ENCODE data around the gene C1orf146. TPM values are rescaled to one million over a fixed set of nuclear protein-coding genes. Genes with fewer than 3 reads are reported as not detected.
"Not testable (repeated sequence)": the region's sequence is repeated elsewhere in the genome, so short reads cannot be mapped to it uniquely, and the experiment has no call there.

Gene C1orf146
- total RNA-seq, 1 experiment from 2014 or later, result not detected

GRCh38 chr1:92240034-92240433 is 22.3 kb downstream of the C1orf146 start:
- POLR2A ChIA-PET (ENCODE audit: unreplicated experiment), result no interaction called here
- Histone ChIP-seq H2AFZ (ENCODE audit: low read length) (no peak overlapping the region), H3K9ac (ENCODE audit: low read length) (no peak overlapping the region), H3K79me2 (ENCODE audit: low read length) (no peaks in the 10 kb centered on the region), H3K9me2 (replicated peaks; ENCODE audit: low read length) (no peaks in the 10 kb centered on the region), H3K4me1 (ENCODE audit: insufficient read depth, low read length) (no peaks in the 10 kb centered on the region), H3K27me3 (ENCODE audit: low read length) (no peaks in the 10 kb centered on the region), H3K4me2 (ENCODE audit: low read length) (no peak overlapping the region), H3K36me3 (ENCODE audit: low read depth, low read length) (no peaks in the 10 kb centered on the region), H4K20me1 (ENCODE audit: low read length) (no peaks in the 10 kb centered on the region), H3K4me3 (ENCODE audit: low read length) (no peak overlapping the region), H3K9me3 (ENCODE audit: low read length) (no peaks in the 10 kb centered on the region), H3K27ac (ENCODE audit: low read length) (no peak overlapping the region), H3F3A (ENCODE audit: low read length, unreplicated experiment) (no peaks in the 10 kb centered on the region)
- CTCF ChIA-PET, result no interaction called here
- DNase-seq (no peak), ATAC-seq (no peak)
- TF ChIP-seq, protein P1, sequence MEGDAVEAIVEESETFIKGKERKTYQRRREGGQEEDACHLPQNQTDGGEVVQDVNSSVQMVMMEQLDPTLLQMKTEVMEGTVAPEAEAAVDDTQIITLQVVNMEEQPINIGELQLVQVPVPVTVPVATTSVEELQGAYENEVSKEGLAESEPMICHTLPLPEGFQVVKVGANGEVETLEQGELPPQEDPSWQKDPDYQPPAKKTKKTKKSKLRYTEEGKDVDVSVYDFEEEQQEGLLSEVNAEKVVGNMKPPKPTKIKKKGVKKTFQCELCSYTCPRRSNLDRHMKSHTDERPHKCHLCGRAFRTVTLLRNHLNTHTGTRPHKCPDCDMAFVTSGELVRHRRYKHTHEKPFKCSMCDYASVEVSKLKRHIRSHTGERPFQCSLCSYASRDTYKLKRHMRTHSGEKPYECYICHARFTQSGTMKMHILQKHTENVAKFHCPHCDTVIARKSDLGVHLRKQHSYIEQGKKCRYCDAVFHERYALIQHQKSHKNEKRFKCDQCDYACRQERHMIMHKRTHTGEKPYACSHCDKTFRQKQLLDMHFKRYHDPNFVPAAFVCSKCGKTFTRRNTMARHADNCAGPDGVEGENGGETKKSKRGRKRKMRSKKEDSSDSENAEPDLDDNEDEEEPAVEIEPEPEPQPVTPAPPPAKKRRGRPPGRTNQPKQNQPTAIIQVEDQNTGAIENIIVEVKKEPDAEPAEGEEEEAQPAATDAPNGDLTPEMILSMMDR (conservative IDR thresholded peaks at IDR 0.05; ENCODE audit: low read depth, low read length), result no peak
- TF ChIP-seq EZH2 (IDR thresholded peaks at IDR 0.05; ENCODE audit: low read length, unreplicated experiment) (no peak), EZH2phosphoT487 (IDR thresholded peaks at IDR 0.05; ENCODE audit: borderline replicate concordance, low read length) (no peak)
- BruUV-seq (replicated peaks), result no TSS peak
- intact Hi-C loops (cut with micrococcal nuclease), result no loop called here

GRCh38 chr1:92244376-92244775 is 26.7 kb downstream of the C1orf146 start:
- Histone ChIP-seq H3K9me3 (ENCODE audit: low read length) (no peaks in the 10 kb centered on the region), H3K4me3 (ENCODE audit: low read length) (no peak overlapping the region), H3K27ac (ENCODE audit: low read length) (no peak overlapping the region), H3K9ac (ENCODE audit: low read length) (no peak overlapping the region), H3K4me1 (ENCODE audit: insufficient read depth, low read length) (no peaks in the 10 kb centered on the region), H3K9me2 (replicated peaks; ENCODE audit: low read length) (no peaks in the 10 kb centered on the region), H3K27me3 (ENCODE audit: low read length) (no peaks in the 10 kb centered on the region), H2AFZ (ENCODE audit: low read length) (no peak overlapping the region), H3K4me2 (ENCODE audit: low read length) (no peak overlapping the region), H4K20me1 (ENCODE audit: low read length) (no peaks in the 10 kb centered on the region), H3K79me2 (ENCODE audit: low read length) (no peaks in the 10 kb centered on the region), H3F3A (ENCODE audit: low read length, unreplicated experiment) (no peaks in the 10 kb centered on the region), H3K36me3 (ENCODE audit: low read depth, low read length) (no peaks in the 10 kb centered on the region)
- TF ChIP-seq EZH2 (IDR thresholded peaks at IDR 0.05; ENCODE audit: low read length, unreplicated experiment) (no peak), EZH2phosphoT487 (IDR thresholded peaks at IDR 0.05; ENCODE audit: borderline replicate concordance, low read length) (no peak)
- TF ChIP-seq, protein P1 (conservative IDR thresholded peaks at IDR 0.05; ENCODE audit: low read depth, low read length), result no peak
- intact Hi-C loops (cut with micrococcal nuclease), result no loop called here
- ATAC-seq (no peak), DNase-seq (no peak)
- ChIA-PET POLR2A (ENCODE audit: unreplicated experiment) (no interaction called here), CTCF (no interaction called here)
- BruUV-seq (replicated peaks), result no TSS peak

DNA sequence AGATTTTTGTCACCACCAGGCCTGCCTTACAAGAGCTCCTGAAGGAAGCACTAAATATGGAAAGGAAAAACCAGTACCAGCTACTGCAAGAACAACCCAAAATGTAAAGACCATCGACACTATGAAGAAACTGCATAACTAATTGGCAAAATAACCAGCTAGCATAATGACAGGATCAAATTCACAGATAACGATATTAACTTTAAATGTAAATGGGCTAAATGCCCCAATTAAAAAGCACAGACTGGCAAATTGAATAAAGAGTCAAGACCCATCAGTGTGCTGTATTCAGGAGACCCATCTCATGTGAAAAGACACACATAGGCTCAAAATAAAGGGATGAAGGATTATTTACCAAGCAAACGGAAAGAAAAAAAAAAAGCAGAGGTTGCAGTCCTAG is 37.0 kb downstream of the C1orf146 start:
- H3K9me2 ChIP-seq (replicated peaks; ENCODE audit: low read length); POLR2A ChIA-PET (ENCODE audit: unreplicated experiment); BruUV-seq (replicated peaks); H3K36me3 ChIP-seq (ENCODE audit: low read depth, low read length); H3K9me3 ChIP-seq (ENCODE audit: low read length); H4K20me1 ChIP-seq (ENCODE audit: low read length); H3K9ac ChIP-seq (ENCODE audit: low read length); H3K4me1 ChIP-seq (ENCODE audit: insufficient read depth, low read length); ATAC-seq; DNase-seq; H2AFZ ChIP-seq (ENCODE audit: low read length); H3K27ac ChIP-seq (ENCODE audit: low read length); H3K4me2 ChIP-seq (ENCODE audit: low read length); H3K27me3 ChIP-seq (ENCODE audit: low read length); H3K79me2 ChIP-seq (ENCODE audit: low read length); H3F3A ChIP-seq (ENCODE audit: low read length, unreplicated experiment); H3K4me3 ChIP-seq (ENCODE audit: low read length); intact Hi-C loops (cut with micrococcal nuclease): not testable (repeated sequence)
- CTCF ChIA-PET, result interaction anchor here (1.1 kb wide), 1 partner anchor 37 kb away, joined by 3 read pairs; no protein-coding TSS in a partner anchor
